Adrenal gland (tissue), 5 donors: Measurements from ENCODE around the gene CAMK1D.

Experiments
- POLR2A ChIP-seq, 2 donors: fragments of 450-650 bp; IDR thresholded peaks; one replicate each; pipeline ENCODE4 v1.6.1; 2017; ENCODE audit warnings: antibody characterized with exemption in 2 of 2, mild to moderate bottlenecking in 2 of 2, moderate library complexity in 1 of 2
- TF ChIP-seq, protein P1 (sequence below), 6 experiments: fragments of 450-650 bp in 4 of 6; fragments of 200-600 bp in 2 of 6; sonication (generic) in 1 of 6; IDR thresholded peaks; 1 replicate in 5 of 6; 2 replicates in 1 of 6; pipeline versions ENCODE4 v1.5.1 to v1.8.0; 2016 to 2021; ENCODE audit warnings: antibody characterized with exemption in 6 of 6, mild to moderate bottlenecking in 2 of 6, moderate library complexity in 1 of 6
- donor health status: DM: no; HTN: no; CAD: no.

DNA sequence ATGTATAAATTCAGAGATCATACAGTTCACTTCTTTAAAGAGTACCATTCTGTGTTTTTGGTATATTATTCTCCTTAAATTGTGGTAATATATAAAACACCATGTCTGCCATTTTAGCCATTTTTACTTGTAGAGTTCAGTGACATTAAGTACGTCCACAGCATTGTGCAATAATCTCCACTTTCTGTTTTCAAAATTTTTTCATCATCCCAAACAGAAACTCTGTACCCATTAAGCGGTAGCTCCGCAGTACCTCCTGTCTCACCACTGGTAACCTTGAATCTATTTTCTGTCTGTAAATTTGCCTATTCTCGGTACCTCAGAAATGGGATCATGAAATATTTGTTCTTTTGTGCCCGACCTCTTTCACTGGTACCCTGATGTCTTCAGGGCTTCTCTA is 60.3 kb downstream of the CAMK1D start:
- TF ChIP-seq, protein P1, sequence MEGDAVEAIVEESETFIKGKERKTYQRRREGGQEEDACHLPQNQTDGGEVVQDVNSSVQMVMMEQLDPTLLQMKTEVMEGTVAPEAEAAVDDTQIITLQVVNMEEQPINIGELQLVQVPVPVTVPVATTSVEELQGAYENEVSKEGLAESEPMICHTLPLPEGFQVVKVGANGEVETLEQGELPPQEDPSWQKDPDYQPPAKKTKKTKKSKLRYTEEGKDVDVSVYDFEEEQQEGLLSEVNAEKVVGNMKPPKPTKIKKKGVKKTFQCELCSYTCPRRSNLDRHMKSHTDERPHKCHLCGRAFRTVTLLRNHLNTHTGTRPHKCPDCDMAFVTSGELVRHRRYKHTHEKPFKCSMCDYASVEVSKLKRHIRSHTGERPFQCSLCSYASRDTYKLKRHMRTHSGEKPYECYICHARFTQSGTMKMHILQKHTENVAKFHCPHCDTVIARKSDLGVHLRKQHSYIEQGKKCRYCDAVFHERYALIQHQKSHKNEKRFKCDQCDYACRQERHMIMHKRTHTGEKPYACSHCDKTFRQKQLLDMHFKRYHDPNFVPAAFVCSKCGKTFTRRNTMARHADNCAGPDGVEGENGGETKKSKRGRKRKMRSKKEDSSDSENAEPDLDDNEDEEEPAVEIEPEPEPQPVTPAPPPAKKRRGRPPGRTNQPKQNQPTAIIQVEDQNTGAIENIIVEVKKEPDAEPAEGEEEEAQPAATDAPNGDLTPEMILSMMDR (IDR thresholded peaks at IDR 0.05) = no peak
- no peak for TF ChIP-seq POLR2A (IDR thresholded peaks at IDR 0.05)
